HG02610 (cell line): ENCODE results near the gene NBEA.

Source experiments
- ATAC-seq: cut with Tn5 transposase; IDR thresholded peaks from one replicate; pipeline ENCODE4 v1.9.1; 2021; ENCODE audit warnings: mild to moderate bottlenecking, moderate library complexity; ENCODE audit not compliant: unreplicated experiment

NBEA gene

DNA sequence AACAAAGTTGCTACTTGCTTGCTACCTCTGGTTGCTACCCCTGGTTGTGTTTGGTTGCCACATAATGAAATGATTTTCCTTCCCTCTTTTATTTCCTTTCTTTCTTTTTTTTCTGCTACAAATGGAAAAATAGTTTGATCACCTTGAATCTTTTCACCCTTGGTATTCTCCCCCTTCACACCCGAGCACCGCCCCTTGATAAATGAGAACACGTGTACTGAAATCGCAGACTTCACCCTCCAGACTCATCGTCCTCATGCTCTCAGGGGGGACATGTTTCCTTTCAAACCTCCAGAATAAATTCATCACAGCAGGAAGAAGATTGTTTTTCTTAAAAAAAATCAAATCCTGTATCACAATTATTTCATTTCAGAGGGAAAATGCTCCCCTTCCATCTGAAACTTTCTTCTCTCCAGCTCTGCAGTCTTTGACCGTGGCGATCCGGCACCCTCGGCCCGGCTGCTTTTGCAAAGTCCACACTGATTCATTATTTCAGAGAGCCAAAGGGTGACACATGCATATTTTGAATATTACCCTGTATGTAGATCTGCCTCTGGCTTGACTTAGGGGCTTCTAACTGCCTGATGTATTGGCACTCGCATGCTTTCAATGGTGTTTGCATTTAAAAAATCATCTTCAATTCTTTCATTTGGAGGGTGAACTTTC is 757.0 kb downstream of the NBEA start:
- ATAC-seq: no peak

GRCh38 chr13:35699825-35700510 is 757.9 kb downstream of the NBEA start:
- ATAC-seq: no peak

GRCh38 chr13:35700671-35701070 is 758.6 kb downstream of the NBEA start:
- no peak for ATAC-seq

- no peak for ATAC-seq
Observed at GRCh38 chr13:35702316-35702715, 760.2 kb downstream of the NBEA start.

DNA sequence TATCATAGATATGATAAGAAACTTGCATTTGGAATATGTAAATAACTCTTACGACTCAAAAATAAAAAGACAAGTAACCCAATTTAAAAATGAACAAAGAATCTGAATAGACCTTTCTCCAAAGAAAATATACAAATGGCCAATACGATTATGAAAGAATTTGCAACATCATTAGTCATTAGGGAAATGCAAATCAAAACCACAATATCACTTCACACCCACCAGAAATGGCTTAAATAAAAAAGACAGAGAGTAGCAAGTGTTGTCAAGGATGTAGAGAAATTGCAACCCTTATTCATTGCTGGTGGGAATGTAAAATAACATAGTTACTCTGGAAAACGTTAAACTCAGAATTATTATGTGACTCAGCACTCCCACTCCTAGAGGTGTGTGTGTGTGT is 761.0 kb downstream of the NBEA start:
- ATAC-seq: no peak

GRCh38 chr13:35704331-35704730 is 762.3 kb downstream of the NBEA start:
- no peak for ATAC-seq

- ATAC-seq: no peak
Observed at GRCh38 chr13:35706281-35706680, 764.2 kb downstream of the NBEA start.

DNA sequence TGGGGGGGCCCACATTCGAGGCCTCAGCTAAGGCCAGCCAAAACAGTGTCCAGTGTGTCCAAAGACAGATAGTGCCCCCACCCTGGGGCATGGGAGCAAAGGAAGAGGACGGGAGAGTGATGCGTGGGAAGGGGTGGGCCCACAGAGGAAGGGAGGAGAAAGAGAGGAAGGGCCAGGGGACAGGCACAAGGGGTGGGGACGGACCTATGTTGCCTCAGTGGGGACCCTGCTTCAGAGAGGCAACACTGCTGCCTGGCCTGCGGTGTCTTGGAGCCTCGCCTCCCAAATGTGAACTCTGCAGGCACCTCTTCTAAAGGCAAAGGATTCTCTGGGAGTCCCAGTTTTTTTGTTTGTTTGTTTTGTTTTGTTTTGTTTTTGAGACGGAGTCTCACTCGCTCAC is 764.7 kb downstream of the NBEA start:
- ATAC-seq: no peak

GRCh38 chr13:35711909-35712308 is 769.8 kb downstream of the NBEA start:
- no peak for ATAC-seq

DNA sequence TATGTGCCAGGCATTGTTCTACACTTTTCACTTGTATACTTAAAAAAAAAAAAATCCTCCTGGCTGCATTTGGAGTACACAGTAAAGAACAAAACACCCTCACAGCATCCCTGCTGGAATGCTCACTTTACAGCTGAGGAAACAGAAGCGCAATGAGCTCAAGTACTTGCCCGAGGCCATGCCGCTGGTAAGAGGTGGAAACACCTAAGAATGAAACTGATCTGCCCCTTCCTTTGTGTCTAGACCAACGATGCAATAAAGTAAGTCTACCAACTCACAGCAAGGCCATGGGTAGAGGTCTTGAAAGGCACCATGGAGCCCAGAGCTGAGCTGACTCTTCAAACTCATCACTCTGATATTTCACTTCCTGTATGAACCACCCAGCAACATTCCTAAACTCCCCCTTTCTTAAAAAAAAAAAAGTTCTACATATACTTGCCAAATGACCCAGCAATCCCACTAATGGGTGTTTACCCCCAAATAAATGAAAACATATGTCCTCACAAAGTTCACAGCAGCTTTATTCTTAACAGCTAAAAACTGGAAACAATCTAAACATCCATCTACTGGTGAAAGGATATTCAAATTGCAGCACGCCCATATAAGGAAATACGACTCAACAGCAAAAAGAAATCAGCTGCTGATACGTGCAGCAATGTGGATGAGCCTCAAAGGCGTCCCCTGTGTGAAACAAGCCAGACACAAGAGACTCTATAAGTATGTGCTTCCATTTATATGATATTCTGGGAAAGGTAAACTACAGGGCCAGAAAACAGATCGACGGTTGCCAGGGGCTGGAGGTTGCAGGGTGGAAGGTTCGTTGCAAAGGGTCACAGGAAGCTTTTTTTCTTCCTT is 771.1 kb downstream of the NBEA start:
- no peak for ATAC-seq

DNA sequence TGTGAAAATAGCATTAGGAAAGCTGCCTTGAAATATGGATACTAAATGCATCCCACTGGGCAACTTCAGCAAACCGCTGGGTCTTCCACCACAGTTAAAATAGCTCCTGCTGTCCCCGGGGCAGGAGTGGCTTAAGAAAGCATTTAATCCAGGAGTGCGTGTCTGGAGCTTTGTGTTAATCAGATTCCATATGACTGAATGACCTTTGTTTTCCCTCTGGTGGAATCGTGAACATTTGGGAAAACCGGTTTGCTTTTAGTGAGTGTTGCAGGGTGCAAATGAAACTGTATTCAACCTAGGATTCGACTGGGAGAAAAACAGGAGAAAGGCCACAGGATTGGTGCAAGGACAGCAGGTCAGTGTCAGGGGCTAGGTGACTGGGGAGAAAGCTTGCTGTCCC is 772.1 kb downstream of the NBEA start:
- ATAC-seq: no peak

GRCh38 chr13:35714588-35715377 is 772.7 kb downstream of the NBEA start:
- no peak for ATAC-seq

DNA sequence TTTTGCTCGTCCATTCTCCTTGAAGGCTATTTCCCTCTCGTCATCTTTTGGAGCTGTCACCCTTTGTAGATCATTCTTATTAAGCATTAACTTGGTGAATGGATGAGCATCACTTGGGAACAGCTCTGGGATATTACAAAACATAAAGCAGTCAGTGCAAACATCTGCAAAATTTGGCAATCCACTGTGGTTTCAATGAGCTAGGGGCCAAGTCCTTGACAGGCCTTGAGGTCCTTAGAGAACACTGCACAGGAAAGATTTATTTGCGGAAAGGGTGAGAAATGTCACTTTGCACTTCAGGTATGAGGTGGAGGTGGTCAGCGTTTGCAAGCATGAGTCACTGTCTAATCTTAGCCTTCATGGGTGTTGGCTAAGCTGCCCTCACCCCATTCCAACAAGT is 774.1 kb downstream of the NBEA start:
- ATAC-seq: no peak

GRCh38 chr13:35716729-35717128 is 774.7 kb downstream of the NBEA start:
- ATAC-seq: no peak

- no peak for ATAC-seq
Observed at GRCh38 chr13:35718084-35718483, 776.0 kb downstream of the NBEA start.

- ATAC-seq: no peak
Observed at GRCh38 chr13:35720290-35720689, 778.2 kb downstream of the NBEA start.

- peak; percentile 54 for ATAC-seq
Observed at GRCh38 chr13:35720690-35721554, 778.9 kb downstream of the NBEA start.
